ENCODE measurements around the gene DSG4. TPM values are rescaled to one million over a fixed set of nuclear protein-coding genes. Genes with fewer than 3 reads are reported as not detected.
A peak's percentile ranks its signal among the peaks of the same experiment; 100 is the strongest.

The DSG4 gene
- total and polyA plus RNA-seq, 9 donors = not detected

DNA sequence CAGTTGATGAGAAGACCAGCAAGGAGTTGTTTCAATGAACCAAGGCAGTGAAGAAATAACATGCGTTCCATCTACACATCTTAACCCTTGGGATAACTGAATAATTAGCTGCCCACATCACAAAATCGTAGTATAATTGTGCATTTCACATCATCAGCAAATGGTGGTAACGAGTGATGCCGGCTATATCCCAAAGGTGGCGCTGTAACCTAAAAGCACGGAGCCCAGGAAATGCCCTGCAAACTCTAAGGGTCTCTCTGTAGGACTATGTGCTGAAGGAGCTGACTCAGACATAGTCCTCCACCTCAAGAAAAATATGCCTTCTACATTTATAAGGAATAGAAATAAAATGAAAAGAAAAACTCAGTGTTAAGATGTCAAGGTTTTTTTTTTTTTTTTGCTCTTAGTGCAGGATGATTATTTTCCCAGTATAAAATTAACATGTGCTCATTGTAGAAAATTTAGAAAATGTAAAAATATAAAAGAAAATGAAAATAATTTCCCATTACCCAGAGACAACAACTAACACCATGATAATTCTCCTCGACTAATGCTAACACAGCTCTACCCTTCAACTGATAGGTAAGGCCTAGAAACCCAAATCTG, 47.9 kb downstream of the DSG4 start:
- no peaks in the 10 kb centered on the region for H3K4me1 ChIP-seq (ENCODE audit: insufficient read depth)
- 33 to 38% (median 36%) methylated on average over 7 of the region's 7 CpGs for WGBS, 3 donors
- H3K27me3 ChIP-seq = no peaks in the 10 kb centered on the region
- intact Hi-C loops (cut with DNase I) = no loop called here
- H3K36me3 ChIP-seq = no peaks in the 10 kb centered on the region
- no peak overlapping the region for H3K27ac ChIP-seq
- TF ChIP-seq, protein P1, sequence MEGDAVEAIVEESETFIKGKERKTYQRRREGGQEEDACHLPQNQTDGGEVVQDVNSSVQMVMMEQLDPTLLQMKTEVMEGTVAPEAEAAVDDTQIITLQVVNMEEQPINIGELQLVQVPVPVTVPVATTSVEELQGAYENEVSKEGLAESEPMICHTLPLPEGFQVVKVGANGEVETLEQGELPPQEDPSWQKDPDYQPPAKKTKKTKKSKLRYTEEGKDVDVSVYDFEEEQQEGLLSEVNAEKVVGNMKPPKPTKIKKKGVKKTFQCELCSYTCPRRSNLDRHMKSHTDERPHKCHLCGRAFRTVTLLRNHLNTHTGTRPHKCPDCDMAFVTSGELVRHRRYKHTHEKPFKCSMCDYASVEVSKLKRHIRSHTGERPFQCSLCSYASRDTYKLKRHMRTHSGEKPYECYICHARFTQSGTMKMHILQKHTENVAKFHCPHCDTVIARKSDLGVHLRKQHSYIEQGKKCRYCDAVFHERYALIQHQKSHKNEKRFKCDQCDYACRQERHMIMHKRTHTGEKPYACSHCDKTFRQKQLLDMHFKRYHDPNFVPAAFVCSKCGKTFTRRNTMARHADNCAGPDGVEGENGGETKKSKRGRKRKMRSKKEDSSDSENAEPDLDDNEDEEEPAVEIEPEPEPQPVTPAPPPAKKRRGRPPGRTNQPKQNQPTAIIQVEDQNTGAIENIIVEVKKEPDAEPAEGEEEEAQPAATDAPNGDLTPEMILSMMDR (IDR thresholded peaks at IDR 0.05) = peak in 1 of 3 donors; percentile 34
- no peak for TF ChIP-seq POLR2A (IDR thresholded peaks at IDR 0.05)
- no peak for TF ChIP-seq EP300 (IDR thresholded peaks at IDR 0.05)
- H3K4me3 ChIP-seq = no peak overlapping the region
- no peaks in the 10 kb centered on the region for H3K9me3 ChIP-seq
- DNase-seq = peak in 3 of 5 donors; percentile 19 to 53 (median 22)

DNA sequence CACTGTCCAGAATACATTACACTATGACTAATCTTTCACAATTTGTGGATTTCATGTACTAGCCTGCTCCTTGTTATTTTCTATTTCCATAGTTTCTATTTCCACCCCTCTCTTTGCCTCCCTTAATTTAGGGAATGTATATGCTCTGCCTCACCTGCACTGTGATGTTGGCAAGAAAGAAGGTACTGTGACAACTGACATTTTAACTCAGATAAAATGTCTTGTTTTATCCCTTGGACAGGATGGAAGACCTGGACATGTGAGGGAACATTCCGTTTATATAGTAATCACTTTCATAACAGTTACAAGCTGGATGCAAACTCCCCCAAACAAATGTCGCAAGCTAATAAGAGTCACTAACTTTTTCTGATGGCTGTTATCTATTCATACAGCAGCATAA, 49.4 kb downstream of the DSG4 start:
- intact Hi-C loops (cut with DNase I) = no loop called here
- H3K9me3 ChIP-seq = no peaks in the 10 kb centered on the region
- no peak for TF ChIP-seq EP300 (IDR thresholded peaks at IDR 0.05)
- no peak for TF ChIP-seq POLR2A (IDR thresholded peaks at IDR 0.05)
- TF ChIP-seq, protein P1 (IDR thresholded peaks at IDR 0.05) = no peak
- H3K36me3 ChIP-seq = no peaks in the 10 kb centered on the region
- H3K4me1 ChIP-seq (ENCODE audit: insufficient read depth) = no peaks in the 10 kb centered on the region
- no peak overlapping the region for H3K4me3 ChIP-seq
- no peak for DNase-seq
- H3K27ac ChIP-seq = no peak overlapping the region
- H3K27me3 ChIP-seq = no peaks in the 10 kb centered on the region
- WGBS, 3 donors = 59 to 68% (median 61%) methylated on average over 2 of the region's 2 CpGs

DNA sequence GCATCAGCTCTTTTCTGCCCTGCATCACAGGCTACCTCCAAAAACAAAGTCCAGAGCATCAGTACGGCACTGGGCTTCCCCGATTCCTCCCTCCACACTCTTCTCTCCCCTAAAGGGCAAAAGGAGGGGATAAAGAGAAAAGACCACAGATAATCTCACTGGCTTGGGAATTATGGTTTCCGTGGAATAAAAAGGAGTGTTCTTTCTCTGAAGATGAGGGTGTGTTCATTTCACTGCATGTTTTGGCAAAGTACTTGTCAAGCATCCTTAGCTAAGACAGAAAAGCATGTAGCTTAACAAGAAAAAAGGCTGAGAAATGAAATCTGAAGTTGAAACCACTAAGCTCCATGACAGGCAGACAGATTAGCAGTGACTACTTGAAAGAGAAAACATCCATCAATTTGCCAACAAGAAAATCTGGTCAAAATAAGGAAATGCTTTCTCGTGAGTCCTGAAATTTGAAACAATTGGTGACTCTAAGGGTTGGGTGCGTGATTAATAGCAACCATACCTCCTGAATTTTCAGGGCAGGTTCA, 50.4 kb downstream of the DSG4 start:
- Histone ChIP-seq H3K27me3 (no peaks in the 10 kb centered on the region), H3K36me3 (no peaks in the 10 kb centered on the region), H3K27ac (no peak overlapping the region), H3K4me1 (ENCODE audit: insufficient read depth) (no peaks in the 10 kb centered on the region), H3K4me3 (no peak overlapping the region), H3K9me3 (no peaks in the 10 kb centered on the region)
- intact Hi-C loops (cut with DNase I) = no loop called here
- WGBS, 3 donors = 62 to 66% (median 65%) methylated on average over 5 of the region's 5 CpGs
- DNase-seq = no peak
- TF ChIP-seq EP300 (IDR thresholded peaks at IDR 0.05) = no peak
- TF ChIP-seq POLR2A (IDR thresholded peaks at IDR 0.05) = no peak
- TF ChIP-seq, protein P1 (IDR thresholded peaks at IDR 0.05) = no peak

DNA sequence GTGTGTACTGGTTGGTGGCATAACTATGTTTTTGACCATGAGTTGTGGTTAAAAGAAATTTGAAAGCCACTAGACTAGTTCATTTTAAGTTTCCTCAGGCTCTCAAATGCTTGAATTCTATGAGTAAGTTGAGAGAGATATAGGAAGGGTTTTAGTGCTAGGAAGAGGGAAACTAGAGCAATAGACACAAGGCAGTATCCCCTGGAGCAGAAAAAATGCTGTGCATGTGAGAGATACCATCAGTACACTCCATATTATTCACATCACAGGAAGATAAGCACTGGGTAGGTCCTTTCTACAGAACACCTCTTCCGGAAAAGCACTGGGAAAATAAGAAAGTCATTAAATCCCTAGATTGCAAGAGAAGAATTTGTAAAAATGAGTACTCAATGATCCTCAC, 51.6 kb downstream of the DSG4 start:
- TF ChIP-seq POLR2A (IDR thresholded peaks at IDR 0.05) = no peak
- no peak for TF ChIP-seq EP300 (IDR thresholded peaks at IDR 0.05)
- TF ChIP-seq, protein P1 (IDR thresholded peaks at IDR 0.05) = no peak
- no peaks in the 10 kb centered on the region for H3K9me3 ChIP-seq
- intact Hi-C loops (cut with DNase I) = no loop called here
- 86 to 91% (median 88%) methylated on average over 1 of the region's 1 CpG for WGBS, 3 donors
- H3K4me3 ChIP-seq = no peak overlapping the region
- no peak for DNase-seq
- no peak overlapping the region for H3K27ac ChIP-seq
- no peaks in the 10 kb centered on the region for H3K36me3 ChIP-seq
- no peaks in the 10 kb centered on the region for H3K4me1 ChIP-seq (ENCODE audit: insufficient read depth)
- no peaks in the 10 kb centered on the region for H3K27me3 ChIP-seq
